GM10266 (cell line): Measurements from ENCODE around the gene FAM228B.

Experiments used
- DNase-seq: peaks from one replicate; pipeline ENCODE4 v3.0.0; 2012; ENCODE audit errors: extremely low spot score
- TF ChIP-seq, protein P1 (sequence below): IDR thresholded peaks from 2 replicates; pipeline ENCODE4 v1.5.1; 2012; ENCODE audit warnings: mild to moderate bottlenecking, low read depth; ENCODE audit not compliant: control insufficient read depth, insufficient read depth; ENCODE audit errors: missing control alignments

Gene FAM228B

DNA sequence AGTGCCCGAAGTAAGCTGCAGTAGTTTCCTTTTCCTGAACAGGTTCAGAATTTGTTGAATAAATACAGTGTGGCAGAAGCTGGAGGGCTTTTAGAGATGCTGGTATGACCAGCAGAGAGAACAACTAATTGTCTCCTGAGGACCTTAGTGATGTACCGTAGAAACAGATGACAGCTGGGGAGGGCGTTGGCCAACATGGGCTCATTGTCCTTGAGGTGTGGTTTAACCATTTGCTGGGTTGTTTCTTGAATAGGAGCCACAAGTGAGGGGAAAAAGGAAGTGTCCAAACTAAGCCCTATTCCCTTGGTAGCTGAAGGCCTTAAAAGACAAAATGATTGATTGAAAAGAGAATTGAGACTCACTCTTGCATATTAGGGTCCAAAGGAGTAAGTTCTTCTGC, 39.9 kb downstream of the FAM228B start:
- TF ChIP-seq, protein P1, sequence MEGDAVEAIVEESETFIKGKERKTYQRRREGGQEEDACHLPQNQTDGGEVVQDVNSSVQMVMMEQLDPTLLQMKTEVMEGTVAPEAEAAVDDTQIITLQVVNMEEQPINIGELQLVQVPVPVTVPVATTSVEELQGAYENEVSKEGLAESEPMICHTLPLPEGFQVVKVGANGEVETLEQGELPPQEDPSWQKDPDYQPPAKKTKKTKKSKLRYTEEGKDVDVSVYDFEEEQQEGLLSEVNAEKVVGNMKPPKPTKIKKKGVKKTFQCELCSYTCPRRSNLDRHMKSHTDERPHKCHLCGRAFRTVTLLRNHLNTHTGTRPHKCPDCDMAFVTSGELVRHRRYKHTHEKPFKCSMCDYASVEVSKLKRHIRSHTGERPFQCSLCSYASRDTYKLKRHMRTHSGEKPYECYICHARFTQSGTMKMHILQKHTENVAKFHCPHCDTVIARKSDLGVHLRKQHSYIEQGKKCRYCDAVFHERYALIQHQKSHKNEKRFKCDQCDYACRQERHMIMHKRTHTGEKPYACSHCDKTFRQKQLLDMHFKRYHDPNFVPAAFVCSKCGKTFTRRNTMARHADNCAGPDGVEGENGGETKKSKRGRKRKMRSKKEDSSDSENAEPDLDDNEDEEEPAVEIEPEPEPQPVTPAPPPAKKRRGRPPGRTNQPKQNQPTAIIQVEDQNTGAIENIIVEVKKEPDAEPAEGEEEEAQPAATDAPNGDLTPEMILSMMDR = no peak
- DNase-seq = no peak

- TF ChIP-seq, protein P1 = no peak
- no peak for DNase-seq
Observed at GRCh38 chr2:24163601-24164000, 40.3 kb downstream of the FAM228B start.

DNA sequence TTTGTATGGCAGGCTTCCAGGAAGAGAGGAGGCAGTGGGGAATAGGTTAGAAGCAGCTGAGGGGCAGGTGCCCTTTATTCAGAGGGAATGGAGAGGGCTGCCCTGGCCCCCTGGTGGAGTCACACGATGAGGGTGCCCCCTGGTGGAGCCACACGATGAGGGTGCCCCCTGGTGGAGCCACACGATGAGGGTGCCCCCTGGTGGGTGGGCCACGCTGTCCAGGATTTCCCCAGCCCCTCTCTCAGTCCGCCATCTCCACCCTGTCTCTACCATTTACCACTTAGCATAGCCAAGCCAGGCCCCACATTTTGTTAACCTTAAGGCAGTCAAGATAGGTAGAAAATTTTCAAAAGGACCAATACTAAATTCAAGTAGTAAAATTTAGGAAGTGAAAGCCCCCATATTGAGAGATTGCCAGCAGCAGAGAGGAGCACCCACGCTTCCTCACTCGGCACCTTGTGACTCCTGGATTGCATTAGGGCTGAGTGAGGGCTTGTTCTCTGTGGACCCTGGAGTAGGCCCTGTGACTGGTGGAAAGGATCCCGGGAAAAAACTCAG, 41.2 kb downstream of the FAM228B start:
- peak; percentile 74 for DNase-seq
- TF ChIP-seq, protein P1 = peak; percentile 75

DNA sequence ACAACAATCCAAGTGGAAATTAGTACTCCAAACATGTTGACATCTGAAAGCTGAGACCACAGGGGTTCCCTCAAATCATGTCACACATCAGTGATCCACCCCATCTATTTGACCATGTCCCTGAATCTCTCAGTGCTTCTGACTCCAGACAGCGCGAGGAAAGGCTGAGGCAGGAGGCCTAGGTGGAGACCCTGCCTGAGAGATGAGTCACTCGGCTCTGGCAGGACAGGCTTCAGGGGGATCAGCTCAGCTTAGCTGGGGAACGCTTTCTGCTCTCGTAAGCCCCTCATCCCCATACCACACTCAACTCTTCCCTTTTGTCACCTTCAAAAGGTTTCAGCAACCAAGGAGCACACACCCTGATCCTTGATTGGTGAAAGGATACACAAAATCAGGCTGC, 45.8 kb downstream of the FAM228B start:
- TF ChIP-seq, protein P1 = no peak
- DNase-seq = no peak

DNA sequence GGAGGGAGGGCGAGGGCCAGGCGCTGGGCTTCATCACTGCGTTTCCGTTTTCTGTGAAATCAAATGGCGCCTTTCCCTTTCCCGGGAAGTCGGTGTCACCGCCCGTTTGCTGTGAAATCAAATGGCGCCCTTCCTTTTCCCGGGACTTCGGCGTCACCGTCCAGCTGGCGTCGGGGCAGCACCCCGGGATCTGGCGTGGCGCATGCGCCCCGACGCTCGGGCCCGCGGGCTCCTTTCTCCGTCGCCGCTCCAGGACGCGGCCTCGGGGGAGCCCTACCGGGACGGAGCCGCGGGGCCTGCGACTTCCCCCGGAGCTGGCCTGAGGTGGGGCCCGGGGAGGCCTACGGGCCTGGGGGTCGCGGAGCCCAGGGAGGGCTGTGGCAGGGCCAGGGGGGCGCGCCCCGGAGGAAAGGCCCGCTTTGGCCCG, 51.6 kb downstream of the FAM228B start, which contains the start of gene FAM228A:
TSS of gene FAM228A (plus strand) at position 203 of the 427 bp plus-strand sequence. CDS start 428 bp downstream, outside the sequence.
- DNase-seq = no peak
- TF ChIP-seq, protein P1 = no peak

- TF ChIP-seq, protein P1 = no peak
- no peak for DNase-seq
Observed at GRCh38 chr2:24175631-24176187, 52.4 kb downstream of the FAM228B start.

GRCh38 chr2:24176326-24176725, 53.1 kb downstream of the FAM228B start:
- TF ChIP-seq, protein P1 = no peak
- DNase-seq = no peak
